ENCODE measurements around the gene GLB1L3. TPM values are rescaled to one million over a fixed set of nuclear protein-coding genes. Genes with fewer than 3 reads are reported as not detected.
"Not testable (repeated sequence)": the region's sequence is repeated elsewhere in the genome, so short reads cannot be mapped to it uniquely, and the experiment has no call there.

Gene GLB1L3
- total RNA-seq, 4 donors from 2014 or later = 7.5 to 18.5 (median 8.9) TPM

- DNase-seq (ENCODE audit: low spot score in 2 of 2) = peak in 1 of 2 donors; percentile 58
- H3K4me3 ChIP-seq (ENCODE audit: low read depth, poor library complexity, severe bottlenecking) = no peak overlapping the region
- intact Hi-C loops (cut with DNase I; ENCODE audit: low total_unique reads) = no loop called here
- 81 to 84% methylated on average over 11 of the region's 11 CpGs for WGBS, 2 donors
- TF ChIP-seq CTCF (IDR thresholded peaks at IDR 0.05) = no peak
- no peak for TF ChIP-seq POLR2A (IDR thresholded peaks at IDR 0.05)
These were observed 64.3 kb downstream of the GLB1L3 start for GRCh38 chr11:134340354-134340964.

- H3K4me3 ChIP-seq (ENCODE audit: low read depth, poor library complexity, severe bottlenecking) = no peak overlapping the region
- DNase-seq (ENCODE audit: low spot score in 2 of 2) = peak in 1 of 2 donors; percentile 52
- WGBS, 2 donors = 92 to 95% methylated on average over 39 to 52 of the region's 68 CpGs
- intact Hi-C loops (cut with DNase I; ENCODE audit: low total_unique reads) = no loop called here
- TF ChIP-seq CTCF (IDR thresholded peaks at IDR 0.05) = no peak
- no peak for TF ChIP-seq POLR2A (IDR thresholded peaks at IDR 0.05)
These were observed 65.8 kb downstream of the GLB1L3 start for GRCh38 chr11:134341805-134342571.

- H3K4me3 ChIP-seq (ENCODE audit: low read depth, poor library complexity, severe bottlenecking) = no peak overlapping the region
- intact Hi-C loops (cut with DNase I; ENCODE audit: low total_unique reads) = no loop called here
- TF ChIP-seq CTCF (IDR thresholded peaks at IDR 0.05) (no peak), POLR2A (IDR thresholded peaks at IDR 0.05) (no peak)
- WGBS, 2 donors = 92 to 93% methylated on average over 28 to 30 of the region's 30 CpGs
- DNase-seq (ENCODE audit: low spot score in 2 of 2) = peak in 1 of 2 donors; percentile 81
These were observed 66.6 kb downstream of the GLB1L3 start for GRCh38 chr11:134342572-134343340.

- TF ChIP-seq CTCF (IDR thresholded peaks at IDR 0.05) (no peak), POLR2A (IDR thresholded peaks at IDR 0.05) (no peak)
- DNase-seq (ENCODE audit: low spot score in 2 of 2) = peak in 1 of 2 donors; percentile 57
- intact Hi-C loops (cut with DNase I; ENCODE audit: low total_unique reads) = no loop called here
- no peak overlapping the region for H3K4me3 ChIP-seq (ENCODE audit: low read depth, poor library complexity, severe bottlenecking)
- WGBS, 2 donors = 81 to 88% methylated on average over 15 of the region's 15 CpGs
These were observed 67.5 kb downstream of the GLB1L3 start for GRCh38 chr11:134343646-134344045.

GRCh38 chr11:134344497-134345236, 68.5 kb downstream of the GLB1L3 start:
- 88 to 90% methylated on average over 12 to 14 of the region's 28 CpGs for WGBS, 2 donors
- H3K4me3 ChIP-seq (ENCODE audit: low read depth, poor library complexity, severe bottlenecking); intact Hi-C loops (cut with DNase I; ENCODE audit: low total_unique reads): not testable (repeated sequence)
- peak; percentile 7 to 64 for DNase-seq (ENCODE audit: low spot score in 2 of 2)

Measured in lower leg skin (tissue), 4 donors.